ENCODE measurements around the gene GOLGA6L24.
"Not testable (repeated sequence)": the region's sequence is repeated elsewhere in the genome, so short reads cannot be mapped to it uniquely, and the experiment has no call there.

Gene GOLGA6L24, protein sequence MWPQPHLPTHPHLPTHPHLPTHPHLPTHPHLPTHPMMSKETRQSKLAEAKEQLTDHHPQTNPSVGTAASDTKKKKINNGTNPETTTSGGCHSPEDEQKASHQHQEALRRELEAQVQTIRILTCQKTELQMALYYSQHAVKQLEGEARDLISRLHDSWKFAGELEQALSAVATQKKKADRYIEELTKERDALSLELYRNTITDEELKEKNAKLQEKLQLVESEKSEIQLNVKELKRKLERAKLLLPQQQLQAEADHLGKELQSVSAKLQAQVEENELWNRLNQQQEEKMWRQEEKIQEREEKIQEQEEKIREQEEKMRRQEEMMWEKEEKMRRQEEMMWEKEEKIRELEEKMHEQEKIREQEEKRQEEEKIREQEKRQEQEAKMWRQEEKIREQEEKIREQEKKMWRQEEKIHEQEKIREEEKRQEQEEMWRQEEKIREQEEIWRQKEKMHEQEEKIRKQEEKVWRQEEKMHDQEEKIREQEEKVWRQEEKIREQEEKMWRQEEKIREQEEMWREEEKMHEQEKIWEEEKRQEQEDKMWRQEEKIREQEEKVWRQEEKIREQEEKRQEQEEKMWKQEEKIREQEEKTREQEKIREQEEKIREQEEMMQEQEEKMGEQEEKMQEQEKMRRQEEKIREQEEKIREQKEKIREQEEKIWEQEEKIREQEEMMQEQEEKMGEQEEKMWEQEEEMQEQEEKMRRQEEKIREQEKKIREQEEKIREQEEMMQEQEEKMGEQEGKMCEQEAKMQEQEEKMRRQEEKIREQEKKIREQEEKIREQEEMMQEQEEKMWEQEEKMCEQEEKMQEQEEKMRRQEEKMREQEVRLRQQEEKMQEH

GRCh38 chr15:28357984-28358383 is at the start of gene GOLGA6L24:
TSS of gene GOLGA6L24 (minus strand) at chr15:28358084. CDS start at chr15:28358023, 61 bp downstream.
- not testable (repeated sequence) for H3K4me3 ChIP-seq (replicated peaks in 1 of 2; ENCODE audit: low read depth in 2 of 2, low read length in 2 of 2); DNase-seq (ENCODE audit: low read depth in 2 of 2)

- H3K4me3 ChIP-seq (replicated peaks in 1 of 2; ENCODE audit: low read depth in 2 of 2, low read length in 2 of 2); DNase-seq (ENCODE audit: low read depth in 2 of 2): not testable (repeated sequence)
Measured at GRCh38 chr15:28402774-28403435, 45.0 kb upstream of the GOLGA6L24 start.

DNA sequence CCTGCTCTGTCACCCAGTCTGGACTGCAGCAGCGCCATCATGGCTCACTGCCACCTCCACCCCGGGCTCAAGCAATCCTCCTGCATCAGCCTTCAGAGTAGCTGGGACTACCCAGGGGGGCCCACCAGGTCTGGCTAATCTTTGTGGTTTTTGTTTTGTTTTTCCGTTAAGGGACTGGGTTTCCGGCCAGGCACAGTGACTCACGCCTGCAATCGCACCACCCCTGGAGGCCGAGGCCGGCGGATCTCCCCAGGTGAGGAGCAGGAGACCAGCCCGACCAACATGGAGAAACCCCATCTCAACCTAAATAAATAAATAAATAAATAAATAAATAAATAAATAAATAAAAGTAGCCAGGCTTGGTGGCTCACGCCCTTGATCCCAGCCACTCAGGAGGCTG is 38.1 kb upstream of the GOLGA6L24 start:
- DNase-seq (ENCODE audit: low read depth in 2 of 2); H3K4me3 ChIP-seq (replicated peaks in 1 of 2; ENCODE audit: low read depth in 2 of 2, low read length in 2 of 2): not testable (repeated sequence)

- DNase-seq (ENCODE audit: low read depth in 2 of 2); H3K4me3 ChIP-seq (replicated peaks in 1 of 2; ENCODE audit: low read depth in 2 of 2, low read length in 2 of 2): not testable (repeated sequence)
Measured at GRCh38 chr15:28380053-28380452, 22.2 kb upstream of the GOLGA6L24 start.

GRCh38 chr15:28378364-28378763 is 20.5 kb upstream of the GOLGA6L24 start, which contains the start of gene GOLGA8F:
TSS of gene GOLGA8F (plus strand) at chr15:28378664. CDS start at chr15:28378762, 98 bp downstream.
- H3K4me3 ChIP-seq (replicated peaks in 1 of 2; ENCODE audit: low read depth in 2 of 2, low read length in 2 of 2); DNase-seq (ENCODE audit: low read depth in 2 of 2): not testable (repeated sequence)

GRCh38 chr15:28365502-28365901 is 7.6 kb upstream of the GOLGA6L24 start:
- H3K4me3 ChIP-seq (replicated peaks in 1 of 2; ENCODE audit: low read depth in 2 of 2, low read length in 2 of 2): not testable (repeated sequence)

DNA sequence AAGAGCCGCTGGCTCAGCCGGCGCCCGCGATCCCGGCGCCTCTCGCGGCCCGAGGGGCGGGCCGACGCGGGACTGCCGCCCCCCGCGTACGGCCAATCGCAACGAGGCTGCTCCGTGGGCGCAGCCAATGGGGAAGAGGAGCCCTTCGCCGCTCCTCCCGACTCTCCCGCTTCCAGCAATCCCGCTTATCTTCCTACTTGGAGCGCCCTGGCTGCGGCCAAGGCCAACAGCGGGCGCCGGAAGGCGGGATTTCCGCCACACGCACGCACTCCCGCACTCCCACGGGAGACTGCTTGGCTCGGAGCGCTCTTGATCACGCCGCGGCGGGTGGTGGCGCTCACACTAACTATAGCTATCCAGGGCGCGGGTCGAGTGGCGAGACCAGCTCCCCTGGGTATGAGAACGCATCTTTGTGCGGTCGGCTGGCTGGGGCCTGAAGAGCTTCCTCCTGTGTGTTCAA is 35.7 kb downstream of the GOLGA6L24 start, which contains the start of gene HERC2:
HERC2 (minus strand) TSS at position 51 of the 460 bp plus-strand sequence. CDS start 746 bp downstream, outside the sequence.
- not testable (repeated sequence) for DNase-seq (ENCODE audit: low read depth in 2 of 2)
- H3K4me3 ChIP-seq (replicated peaks in 1 of 2; ENCODE audit: low read depth in 2 of 2, low read length in 2 of 2): peak within 1 kb of the TSS; percentile 29 to 47

More at GRCh38 chr15:28365502-28365901, 7.6 kb upstream of the GOLGA6L24 start:
- DNase-seq (ENCODE audit: low read depth in 2 of 2): not testable (repeated sequence)

DNA sequence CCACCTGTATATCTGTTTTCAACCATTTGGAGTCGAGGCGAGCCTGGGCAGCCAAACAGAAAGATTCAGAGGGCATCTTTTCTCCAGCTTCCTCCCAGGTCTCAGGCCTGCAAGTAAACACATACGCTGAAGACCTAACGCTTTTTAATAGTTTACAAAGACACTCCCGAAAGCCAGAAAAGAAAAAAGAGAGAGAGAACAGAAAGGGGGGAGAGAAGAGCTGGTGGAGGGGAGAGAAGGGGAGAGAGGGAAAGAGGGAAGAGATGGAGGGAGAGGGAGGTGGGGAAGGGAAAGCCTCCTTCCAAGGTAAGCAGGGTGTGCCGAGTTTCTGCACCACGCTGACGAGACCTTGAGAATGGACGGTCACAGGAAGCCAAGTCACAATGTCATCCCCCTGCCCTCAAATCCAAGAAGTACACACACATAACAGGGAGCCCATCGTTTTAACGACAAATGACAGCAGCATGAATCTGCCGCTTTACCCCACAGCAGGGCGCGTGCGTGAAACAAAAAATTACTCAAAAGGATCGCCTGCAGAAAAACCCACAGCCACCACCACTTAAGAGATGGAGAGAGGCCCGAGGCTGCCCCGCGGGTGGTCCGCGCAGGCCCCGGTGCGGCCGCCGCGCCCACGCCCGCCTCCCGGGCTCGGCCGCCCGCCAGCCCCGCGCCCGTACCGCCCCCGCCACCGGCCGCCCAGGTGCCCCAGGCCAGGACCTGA is 36.4 kb downstream of the GOLGA6L24 start:
- DNase-seq (ENCODE audit: low read depth in 2 of 2): not testable (repeated sequence)

DNA sequence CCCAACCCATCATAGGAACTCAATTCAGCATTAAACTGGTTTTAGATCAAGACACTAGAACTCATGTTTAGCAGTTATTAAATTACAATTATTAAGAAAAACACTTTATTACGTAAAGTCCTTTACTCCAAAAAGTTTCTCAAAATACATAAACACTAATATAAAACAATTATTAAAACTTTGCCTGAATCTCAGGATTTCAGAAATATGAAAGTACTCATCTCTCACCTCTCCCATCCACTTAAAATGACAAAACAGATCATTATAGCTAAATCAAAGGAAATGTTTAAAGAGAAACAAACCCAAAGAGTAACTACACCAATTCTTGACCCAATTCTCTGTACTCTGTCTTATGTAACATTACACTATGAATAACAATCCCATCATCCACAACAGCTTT is 38.2 kb downstream of the GOLGA6L24 start:
- H3K4me3 ChIP-seq (replicated peaks in 1 of 2; ENCODE audit: low read depth in 2 of 2, low read length in 2 of 2); DNase-seq (ENCODE audit: low read depth in 2 of 2): not testable (repeated sequence)

More for the DNA sequence above, 36.4 kb downstream of the GOLGA6L24 start:
- peak overlapping the region; percentile 29 to 47 for H3K4me3 ChIP-seq (replicated peaks in 1 of 2; ENCODE audit: low read depth in 2 of 2, low read length in 2 of 2)

- not testable (repeated sequence) for H3K4me3 ChIP-seq (replicated peaks in 1 of 2; ENCODE audit: low read depth in 2 of 2, low read length in 2 of 2); DNase-seq (ENCODE audit: low read depth in 2 of 2)
Measured at GRCh38 chr15:28318828-28319227, 39.1 kb downstream of the GOLGA6L24 start.

DNA sequence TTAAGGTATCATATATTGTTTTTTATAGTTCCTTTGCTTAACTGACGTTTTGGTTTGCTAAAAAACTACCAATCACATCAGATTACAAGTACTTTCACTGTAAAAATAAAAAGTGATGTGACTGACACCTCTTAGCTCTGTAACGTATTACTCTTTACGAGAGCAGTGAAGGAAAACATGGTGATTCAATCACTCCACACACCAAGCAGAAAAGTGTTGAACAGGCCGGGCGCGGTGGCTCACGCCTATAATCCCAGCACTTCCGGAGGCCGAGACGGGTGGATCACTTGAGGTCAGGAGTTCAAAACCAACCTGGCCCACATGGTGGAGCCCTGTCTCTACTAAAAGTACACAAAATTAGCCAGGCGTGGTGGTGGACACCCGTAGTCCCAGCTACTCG is 39.8 kb downstream of the GOLGA6L24 start:
- not testable (repeated sequence) for H3K4me3 ChIP-seq (replicated peaks in 1 of 2; ENCODE audit: low read depth in 2 of 2, low read length in 2 of 2); DNase-seq (ENCODE audit: low read depth in 2 of 2)

DNA sequence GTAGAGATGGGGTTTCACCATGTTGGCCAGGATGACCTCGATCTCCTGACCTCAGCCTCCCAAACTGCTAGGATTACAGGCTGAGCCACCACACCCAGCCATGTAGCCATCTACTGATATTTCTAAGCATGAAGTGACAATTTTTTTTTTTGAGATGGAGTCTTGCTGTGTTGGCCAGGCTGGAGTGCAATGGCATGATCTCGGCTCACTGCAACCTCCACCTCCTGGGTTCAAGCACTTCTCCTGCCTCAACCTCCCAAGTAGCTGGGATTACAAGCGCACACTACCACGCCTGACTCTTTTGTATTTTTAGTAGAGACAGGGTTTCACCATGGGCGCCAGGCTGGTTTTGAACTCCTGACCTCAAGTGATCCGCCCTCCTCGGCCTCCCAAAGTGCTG is 40.9 kb downstream of the GOLGA6L24 start:
- DNase-seq (ENCODE audit: low read depth in 2 of 2): not testable (repeated sequence)

DNA sequence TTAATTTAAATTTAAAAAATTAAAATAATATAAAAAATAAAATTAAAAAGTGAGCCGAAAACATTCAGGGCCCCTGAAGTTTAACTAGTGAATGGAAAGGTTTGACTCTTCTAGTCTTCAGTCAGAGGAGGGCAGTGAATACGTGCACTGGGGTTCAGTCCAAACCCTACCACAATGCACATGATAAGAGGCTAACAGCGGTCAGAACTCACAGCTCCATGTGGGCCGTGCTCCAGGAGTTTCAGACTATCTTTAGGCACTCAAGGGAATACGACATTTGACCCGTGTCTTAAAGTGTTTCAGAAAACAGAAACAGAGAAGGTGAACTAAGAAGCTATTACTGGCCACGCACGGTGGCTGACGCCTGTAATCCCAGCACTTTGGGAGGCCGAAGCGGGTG is 47.4 kb downstream of the GOLGA6L24 start:
- not testable (repeated sequence) for DNase-seq (ENCODE audit: low read depth in 2 of 2); H3K4me3 ChIP-seq (replicated peaks in 1 of 2; ENCODE audit: low read depth in 2 of 2, low read length in 2 of 2)

More for the DNA sequence above, 40.9 kb downstream of the GOLGA6L24 start:
- not testable (repeated sequence) for H3K4me3 ChIP-seq (replicated peaks in 1 of 2; ENCODE audit: low read depth in 2 of 2, low read length in 2 of 2)

GRCh38 chr15:28308718-28309117 is 49.2 kb downstream of the GOLGA6L24 start:
- H3K4me3 ChIP-seq (replicated peaks in 1 of 2; ENCODE audit: low read depth in 2 of 2, low read length in 2 of 2); DNase-seq (ENCODE audit: low read depth in 2 of 2): not testable (repeated sequence)

All from cardiac fibroblast (primary cell).